Fibroblast of peridontal ligament (primary cell): ENCODE results near the gene GDAP1L1.

Experiments
- DNase-seq: peaks from one replicate; pipeline ENCODE4 v3.0.0-alpha.2; 2010; ENCODE audit errors: extremely low read depth

GDAP1L1 gene

DNA sequence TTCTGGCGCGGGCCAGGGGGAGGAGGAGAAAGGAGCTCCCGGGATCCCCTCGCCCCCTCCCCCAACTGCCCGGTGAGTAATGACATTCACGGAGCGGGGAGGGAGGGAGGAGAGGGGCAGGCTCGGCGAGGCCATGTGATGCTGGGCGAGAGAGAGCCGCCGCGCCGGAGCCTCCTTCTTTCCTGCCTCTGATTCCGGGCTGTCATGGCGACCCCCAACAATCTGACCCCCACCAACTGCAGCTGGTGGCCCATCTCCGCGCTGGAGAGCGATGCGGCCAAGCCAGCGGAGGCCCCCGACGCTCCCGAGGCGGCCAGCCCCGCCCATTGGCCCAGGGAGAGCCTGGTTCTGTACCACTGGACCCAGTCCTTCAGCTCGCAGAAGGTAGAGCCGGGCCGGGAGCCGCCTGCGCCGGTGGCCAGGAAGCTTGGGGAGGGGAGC is at the start of gene GDAP1L1:
GDAP1L1 (plus strand) TSS at position 178 of the 441 bp plus-strand sequence; CDS start at position 205, 27 bp downstream.
- DNase-seq = no peak

DNA sequence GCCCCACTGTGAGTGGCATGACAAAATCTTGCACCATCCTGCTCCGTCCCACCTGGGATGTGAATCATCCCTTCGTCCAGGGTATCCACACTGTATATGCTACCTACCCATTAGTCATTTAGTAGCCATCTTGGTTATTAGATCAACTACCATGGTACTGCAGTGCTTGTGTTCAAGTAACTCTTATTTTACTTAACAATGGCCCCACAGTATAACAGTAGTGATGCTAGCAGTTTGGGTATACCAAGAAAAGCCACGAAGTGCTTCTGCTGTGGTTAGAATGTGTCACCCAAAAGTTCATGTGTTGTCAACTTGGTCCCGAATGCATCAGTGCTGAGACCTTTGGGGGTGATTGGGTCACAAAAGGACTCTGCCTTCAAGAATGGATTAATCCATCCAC is 48.2 kb upstream of the GDAP1L1 start:
- no peak for DNase-seq

DNA sequence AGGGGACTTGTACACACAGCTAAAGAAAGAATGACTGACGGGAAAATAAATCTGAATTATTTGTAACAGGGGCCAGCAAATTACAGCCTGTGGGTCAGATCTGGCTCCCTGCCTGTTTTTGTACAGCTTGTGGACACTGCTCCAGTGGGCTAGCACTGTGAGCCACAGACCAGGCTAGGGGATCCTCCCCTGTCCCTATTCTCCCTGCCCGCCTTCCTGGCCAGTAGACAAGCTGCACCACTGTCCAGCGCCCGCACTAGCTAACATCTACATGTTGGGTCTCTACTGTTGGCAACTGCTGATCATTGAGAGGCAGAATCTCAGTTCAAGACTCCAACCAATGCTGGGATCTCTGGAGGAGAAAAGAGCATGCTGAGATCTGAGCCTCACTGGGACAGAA is 47.2 kb upstream of the GDAP1L1 start:
- DNase-seq = no peak

DNA sequence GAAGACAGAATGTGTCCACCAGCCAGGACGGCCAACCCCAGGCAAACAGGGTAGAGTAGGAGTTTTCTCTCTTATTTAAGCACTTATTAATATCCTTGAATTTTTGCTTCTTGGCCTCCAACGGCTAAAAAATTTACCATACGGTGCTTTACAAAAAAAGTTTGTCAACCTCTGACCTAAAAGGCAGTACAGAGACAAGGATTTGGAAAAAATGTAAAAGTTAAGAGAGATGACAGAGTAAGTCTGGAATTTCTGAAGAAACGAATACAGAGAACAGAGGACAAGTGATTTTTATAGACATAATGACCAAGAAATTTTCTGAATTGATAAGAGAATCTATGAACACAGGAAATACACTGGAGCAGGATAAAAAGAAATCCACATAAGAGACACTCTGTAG is 46.7 kb upstream of the GDAP1L1 start:
- no peak for DNase-seq

DNA sequence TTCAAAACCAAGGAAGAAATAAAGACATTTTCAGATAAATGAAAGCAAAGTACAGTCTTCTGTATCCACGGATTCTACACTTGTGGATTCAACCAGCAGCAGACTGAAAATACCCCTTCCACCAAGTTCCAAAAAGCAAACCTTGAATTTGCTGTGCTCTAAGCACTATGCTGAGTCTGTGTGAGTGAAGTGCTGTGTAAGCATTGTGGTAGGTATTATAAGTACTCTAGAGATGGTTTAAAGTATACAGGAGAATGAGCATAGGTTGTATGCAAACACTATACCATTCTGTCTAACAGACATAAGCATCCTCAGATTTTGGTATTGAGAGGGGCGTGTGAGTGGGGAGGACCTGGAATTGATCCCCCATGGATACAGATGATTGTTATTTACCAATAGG is 46.1 kb upstream of the GDAP1L1 start:
- no peak for DNase-seq

DNA sequence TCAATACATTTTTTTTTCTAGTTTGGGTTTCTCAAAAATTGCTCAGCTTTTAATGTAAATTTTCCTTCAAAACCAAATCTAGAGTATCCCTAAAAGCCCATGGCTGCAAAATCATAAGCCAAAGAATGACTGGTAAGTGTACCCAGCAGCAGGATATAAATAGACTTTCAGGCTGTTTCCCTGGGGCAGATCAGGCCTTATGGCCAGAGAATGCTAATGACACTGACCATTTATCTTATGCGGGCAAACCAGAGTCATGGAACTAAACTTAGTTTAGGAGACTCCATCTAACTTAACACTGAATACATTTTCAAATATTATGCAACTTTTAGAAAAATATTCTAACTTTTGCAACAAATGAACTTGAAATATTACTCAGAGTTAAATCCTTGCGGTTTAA is 43.9 kb upstream of the GDAP1L1 start:
- peak; percentile 27 for DNase-seq

DNA sequence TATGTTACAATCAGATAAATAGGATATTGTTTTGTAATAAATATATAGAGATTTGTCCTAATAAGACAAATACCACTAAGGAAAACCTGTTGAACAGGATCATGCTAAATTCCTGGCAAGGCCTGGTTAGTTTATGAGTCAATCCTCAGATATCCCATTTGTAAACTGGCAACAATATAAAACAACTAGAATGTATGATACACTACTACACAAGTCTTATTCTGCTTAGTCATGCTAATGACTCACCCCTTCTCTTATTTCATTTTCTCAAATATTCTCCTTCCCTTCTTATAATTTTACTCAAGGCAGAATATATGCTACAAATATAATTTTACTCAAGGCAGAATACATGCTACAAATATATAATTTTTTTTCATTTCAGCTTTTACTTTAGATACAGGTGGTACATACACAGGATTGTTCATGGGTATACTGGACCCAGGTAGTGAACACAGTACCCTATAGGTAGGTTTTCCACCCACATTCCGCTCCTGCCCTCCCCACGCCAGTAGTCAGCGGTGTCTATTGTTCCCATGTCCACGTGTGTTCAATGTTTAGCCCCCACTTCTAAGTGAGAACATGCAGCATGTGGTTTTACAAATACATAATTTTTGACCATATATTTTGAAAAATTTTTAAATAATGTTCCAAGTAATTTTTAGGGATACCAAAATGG is 42.8 kb upstream of the GDAP1L1 start:
- peak; percentile 95 for DNase-seq

DNA sequence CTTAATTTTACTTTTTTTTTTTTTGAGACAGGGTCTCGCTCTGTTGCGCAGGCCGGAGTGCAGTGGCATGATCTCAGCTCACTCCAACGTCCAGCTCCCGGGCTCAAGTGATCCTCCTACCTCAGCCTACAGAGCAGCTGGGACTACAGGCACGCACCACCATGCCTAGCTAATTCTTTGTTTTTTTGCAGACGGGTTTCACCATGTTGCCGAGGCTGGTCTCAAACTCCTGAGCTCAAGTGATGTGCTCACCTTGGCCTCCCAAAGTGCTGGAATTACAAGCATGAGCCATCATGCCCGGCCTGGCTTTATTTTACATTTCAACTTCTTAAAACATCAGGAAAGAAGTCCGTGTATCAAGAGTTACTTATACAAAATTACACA is 42.3 kb upstream of the GDAP1L1 start:
- no peak for DNase-seq

DNA sequence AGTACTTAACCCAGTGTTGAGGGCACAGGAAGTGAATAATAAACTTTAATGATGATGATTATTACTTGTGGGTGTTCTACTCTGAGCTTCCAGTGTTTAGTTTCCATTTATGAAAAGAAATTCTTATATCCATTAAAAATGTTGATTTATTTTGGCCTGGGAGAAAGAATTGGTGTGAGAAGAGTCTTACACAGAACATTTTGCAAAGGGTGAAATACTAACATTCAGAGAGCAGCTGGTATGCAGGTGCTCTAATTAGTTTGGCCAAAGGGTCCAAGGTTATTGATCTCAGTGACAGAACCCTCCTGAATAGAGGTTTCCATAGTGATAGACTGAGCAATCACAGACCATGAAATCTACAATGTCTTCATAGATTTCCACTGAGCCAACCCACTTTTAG is 41.0 kb upstream of the GDAP1L1 start:
- DNase-seq = no peak

DNA sequence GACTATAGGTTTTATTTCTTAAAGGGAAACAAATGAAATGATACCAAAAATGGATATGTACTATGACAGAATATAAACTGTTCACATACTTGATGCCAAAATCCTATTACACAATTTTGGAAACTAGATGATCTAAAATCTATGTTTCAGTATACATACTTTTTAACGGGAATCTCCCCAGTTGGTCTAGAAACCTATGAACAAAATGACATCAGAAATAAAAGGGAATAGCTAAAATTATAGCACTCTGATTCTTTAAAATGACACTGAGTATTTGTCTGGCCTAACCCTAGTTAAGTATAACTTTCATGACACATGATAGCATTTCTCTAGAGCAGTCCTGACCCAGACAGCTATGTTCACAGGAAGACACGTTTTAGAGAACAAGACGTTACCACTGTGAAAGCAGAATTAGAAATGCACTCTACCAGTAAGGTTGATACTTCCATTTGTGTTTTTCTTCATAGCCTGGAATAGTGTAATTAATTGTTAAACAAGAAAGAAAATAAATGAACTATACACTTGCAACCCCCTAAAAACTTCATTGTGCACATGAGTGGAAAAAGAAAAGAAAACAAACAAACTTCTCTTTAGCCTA is 39.9 kb upstream of the GDAP1L1 start:
- DNase-seq = peak; percentile 48

DNA sequence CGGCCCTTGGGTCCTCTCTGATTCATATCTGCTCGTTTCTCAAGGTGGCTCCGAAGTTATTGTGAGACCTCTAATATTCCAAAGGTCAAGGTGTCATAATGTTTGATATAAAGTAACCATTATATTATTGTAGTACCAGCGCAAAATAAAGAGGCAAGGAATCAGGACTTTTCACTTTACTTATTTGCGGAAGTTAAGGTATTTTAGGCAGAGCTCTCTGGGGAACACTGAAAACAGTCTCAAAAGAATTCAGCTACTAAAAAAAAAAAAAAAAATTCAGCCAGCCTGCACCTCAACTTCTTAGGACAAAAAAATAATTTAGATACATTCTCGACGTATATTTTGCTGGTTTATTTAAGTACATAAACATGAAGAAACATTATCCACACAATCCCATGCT is 38.9 kb upstream of the GDAP1L1 start:
- DNase-seq = no peak

DNA sequence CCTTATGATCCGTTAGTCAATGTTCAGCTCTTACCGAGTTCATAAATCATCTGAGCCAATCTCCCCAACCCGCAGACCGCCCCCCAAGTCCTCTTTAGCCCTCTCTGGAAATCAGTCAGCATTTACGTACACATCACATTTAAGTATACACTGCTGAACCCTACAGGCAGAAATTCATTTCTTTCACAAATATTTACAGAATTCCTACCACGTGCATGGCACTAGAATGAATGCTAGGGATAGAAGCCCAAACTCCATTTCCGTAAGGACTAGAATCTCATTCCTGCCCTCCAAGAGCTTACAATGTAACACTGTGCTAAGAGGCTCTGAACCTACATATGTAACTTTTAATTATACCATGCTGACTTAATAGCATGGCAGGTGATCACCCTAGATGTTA is 38.3 kb upstream of the GDAP1L1 start:
- DNase-seq = peak; percentile 52

DNA sequence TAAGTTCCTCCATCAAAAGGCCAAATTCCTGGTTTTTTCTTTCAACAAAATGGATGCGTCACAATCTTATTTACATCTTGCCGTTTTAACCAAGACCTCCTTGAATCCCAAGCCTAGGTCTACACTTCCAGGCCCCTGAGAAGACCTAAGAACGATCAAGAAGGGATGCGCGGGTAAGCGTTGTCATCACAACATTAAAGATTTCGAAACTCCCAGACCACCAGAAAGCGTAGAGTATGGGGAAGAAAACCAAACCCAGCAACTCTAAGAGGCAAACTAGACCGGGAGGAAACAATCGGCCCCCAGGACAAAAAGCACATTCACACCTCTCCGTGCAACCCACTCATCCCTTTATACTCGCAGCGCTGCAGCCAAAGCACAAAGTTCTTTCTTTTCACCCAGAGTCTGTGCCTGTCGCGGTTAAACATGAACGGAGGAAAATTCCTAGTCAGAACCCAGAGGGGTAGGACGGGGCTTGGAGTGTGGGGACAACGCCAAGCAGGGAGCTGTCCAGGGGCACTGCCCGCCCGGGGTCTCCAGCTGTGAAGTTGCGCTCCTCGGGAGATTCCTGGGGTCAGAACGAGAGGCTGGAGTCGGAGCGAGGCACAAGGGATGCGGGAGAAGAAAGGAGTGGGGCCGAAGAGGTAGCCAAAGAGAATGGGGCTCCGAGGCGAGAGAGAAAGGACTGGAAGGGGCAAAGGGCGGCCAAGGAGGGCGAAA is 37.3 kb upstream of the GDAP1L1 start:
- DNase-seq = peak; percentile 31

DNA sequence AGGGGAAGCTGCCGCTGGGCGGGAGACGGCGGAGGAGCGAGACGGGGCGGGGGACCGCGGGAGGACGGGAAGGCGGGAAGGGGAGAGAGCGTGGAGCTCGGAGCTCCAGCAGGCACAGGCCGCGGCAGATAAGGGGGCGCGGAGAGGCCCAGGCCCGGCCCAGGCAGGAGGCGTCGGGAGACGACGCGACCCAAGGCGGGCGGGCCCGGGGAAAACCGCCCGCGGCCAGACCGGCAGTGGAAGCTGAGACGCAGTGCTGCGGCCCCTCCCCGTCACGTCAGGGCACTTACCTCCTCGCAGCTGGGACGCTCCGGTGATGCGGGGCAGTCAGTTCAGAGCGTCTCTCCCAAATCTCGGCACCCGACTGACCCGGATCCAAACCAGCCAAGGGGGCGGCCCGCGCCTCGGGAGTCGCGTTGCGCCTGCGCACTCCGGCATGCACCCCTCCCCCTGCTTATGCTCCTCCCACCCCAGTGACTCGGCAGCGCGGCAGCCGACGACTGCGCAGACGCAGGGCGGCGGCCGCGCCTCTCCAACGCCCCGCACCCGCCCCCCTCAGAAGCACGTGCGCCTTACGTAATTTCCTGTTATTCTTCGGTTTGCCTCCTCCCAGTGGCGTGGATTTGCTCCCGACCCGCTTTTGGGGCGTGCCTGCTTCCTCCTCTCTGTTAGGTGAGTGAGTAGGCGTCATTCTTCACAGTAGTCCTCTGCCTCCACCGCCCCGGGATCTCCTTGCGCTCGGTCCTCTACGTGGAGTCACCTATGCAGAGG is 36.5 kb upstream of the GDAP1L1 start, which contains the start of gene OSER1:
OSER1 (minus strand) TSS at position 366 of the 771 bp plus-strand sequence. CDS start 3,814 bp downstream, outside the sequence.
- peak; percentile 96 for DNase-seq

DNA sequence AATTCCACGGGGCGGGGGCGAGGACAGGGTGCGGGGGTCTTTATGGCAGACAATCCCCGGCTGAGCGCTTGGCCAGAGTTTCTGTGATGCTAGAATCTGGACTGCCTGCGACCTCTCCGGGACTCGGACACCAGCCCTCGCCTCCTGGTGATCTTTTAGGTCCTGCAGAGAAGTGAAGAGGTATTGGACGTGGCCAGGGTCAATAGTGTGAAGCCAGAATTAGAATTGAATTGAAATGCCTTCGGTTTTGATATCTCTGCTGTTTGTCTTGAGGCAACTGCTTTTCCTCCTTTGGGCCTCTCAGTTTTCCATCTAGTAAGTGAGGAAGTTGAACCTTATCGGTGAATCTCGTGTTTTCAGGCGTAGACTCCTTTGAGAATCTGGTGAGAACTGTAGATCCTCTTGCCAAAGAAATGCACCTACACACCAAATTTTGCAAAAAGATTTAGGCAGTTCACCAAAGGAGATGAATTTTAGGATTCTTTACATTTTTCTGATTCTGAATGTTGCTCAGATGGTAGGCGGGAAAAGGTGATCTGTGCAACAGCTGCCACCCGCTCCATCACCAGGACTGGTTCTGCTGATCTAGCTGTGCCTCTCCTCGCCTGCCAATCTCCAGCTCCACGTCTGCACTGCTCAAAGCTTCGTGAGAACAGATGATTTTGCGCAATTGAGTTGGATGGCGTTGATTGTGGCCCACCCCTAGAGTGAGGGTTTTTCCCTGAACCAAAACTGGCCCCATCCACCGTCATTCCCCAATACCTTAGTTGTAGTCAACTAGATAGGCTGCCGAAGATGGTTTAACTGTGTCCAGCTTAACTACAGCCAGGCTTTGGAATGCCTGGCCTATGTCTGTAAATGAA is 35.7 kb upstream of the GDAP1L1 start:
- peak; percentile 84 for DNase-seq

DNA sequence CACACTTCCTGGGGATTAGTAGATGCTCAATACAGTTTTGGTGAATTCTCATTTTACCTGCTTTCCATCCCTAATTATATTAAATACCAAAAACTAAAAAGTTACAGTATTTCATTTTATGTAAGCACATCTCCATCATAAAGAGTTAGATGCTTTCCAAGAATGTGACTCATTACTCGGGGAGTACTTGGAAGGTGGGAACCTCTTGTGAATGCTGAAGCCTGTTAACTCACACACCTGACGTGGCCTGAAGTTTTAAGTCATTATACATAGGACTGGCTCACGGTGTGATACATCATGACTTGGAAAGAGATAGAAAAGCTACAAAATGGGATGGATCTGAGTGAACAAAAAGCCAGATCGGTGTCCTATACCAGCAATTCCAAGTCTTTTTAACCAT is 34.3 kb upstream of the GDAP1L1 start:
- no peak for DNase-seq

DNA sequence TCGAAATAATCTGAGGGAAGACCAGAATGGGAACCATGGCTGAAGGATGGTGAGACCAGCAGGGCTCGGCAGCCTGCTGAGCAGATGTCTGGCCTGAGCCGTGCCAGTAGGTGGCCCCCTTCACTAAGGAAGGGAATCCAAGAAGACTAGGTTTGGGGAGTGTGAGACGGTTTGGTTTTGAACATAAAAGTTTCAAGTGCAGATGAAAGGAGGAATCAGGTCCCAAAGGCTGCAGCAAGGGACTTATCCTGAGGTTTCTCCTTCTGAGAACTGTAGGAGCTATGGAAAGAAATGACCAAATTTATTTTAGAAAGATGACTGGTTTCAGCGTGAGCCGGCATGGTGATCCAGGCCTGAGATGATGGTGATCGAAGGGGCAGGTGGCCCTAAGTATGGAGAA is 32.0 kb upstream of the GDAP1L1 start:
- peak; percentile 73 for DNase-seq

DNA sequence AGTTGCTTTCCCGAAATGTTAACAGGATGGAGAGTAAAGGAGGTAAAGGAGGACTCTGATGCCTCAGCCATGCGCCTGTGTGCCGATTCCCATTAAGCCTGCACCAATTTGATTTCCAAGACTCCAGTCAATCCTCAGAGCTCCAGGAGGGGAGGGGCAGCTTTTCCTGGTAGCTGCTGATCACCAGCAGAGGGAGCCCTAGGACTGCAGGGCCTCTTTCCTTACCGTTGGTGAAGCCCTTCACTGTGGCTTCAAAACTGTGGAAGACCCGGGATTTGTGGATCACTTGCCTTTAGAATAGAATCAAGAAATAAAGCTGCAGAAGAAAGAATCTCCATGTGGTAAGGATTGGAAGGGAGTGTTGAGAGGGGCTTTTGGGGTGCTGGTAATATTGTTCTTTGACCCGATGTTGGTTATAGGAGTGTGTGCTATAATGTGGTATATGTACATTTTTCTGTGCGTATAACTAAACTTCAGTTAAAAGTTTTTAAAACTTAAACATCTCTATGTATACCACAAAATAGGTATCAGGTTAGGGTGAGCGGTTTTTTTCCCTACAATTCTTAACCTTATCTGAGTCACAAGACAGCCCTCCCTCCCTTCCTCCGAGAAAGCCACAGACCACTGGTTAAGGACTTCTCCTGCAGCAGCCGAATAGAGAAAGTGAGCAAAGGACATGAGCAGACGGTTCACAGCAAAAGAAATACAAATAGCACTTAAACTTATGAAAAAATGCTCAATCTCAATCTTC is 29.6 kb upstream of the GDAP1L1 start:
- peak; percentile 68 for DNase-seq

DNA sequence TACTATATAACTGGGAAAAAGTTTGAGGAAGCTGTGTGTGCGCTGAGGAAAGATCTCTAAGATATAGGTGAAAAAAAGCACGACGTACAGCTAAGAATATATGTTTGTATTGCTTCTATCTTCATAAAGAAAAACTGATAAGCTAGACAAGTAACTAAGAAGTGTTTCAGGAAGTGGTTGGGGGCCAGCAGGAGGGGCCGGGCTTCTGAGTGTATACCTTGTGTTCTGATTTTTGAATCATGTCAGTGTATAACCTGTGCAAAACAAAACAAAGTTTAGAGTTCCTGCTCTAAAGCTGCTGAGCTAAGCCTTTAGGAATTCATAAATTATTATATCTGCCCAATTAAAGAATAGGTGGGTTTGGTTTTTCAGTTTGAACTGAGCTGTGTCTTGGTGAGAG is 28.7 kb upstream of the GDAP1L1 start:
- no peak for DNase-seq

DNA sequence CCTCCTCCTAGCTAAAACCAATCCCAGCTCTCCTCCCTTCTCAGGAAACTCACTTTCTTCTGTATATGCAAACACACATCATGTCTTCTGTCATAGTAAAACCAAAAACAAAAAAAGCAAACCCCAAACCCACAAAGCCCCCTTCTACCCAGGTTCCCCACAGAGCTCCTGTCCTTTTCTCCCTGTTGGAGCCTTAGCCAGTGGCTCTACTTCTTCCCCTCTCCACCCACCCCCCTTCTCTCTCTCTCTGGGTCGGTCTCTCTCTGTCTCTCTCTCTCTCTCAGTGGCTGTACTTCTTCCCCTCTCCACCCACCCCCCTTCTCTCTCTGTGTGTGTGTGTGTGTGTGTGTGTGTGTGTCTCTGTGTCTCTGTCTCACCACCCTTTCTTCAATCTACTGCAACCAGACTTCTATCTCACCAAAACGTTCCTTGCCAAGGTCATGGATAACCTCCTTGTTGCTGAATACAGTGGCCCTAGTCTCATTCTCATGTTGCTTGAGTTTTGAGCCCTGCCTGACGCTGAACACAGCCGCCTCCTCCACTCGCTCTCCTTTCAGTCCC is 27.9 kb upstream of the GDAP1L1 start:
- DNase-seq = no peak
